CD4-positive, alpha-beta T cell treated with Interleukin-6 for 4 hours (primary cell): ENCODE measurements around the gene MOB2.
A peak's percentile ranks its signal among the peaks of the same experiment; 100 is the strongest.

ENCODE experiments used
- DNase-seq: peaks from one replicate; pipeline ENCODE4 v3.0.0-alpha.2; 2020; ENCODE audit warnings: mixed read lengths

The MOB2 gene

GRCh38 chr11:1484695-1485503 lies 1.7 kb downstream of the MOB2 start:
- DNase-seq, result no peak

GRCh38 chr11:1484061-1484671 lies 2.4 kb downstream of the MOB2 start:
- DNase-seq, result no peak

- peak; percentile 0 for DNase-seq
These were observed 3.1 kb downstream of the MOB2 start for GRCh38 chr11:1483445-1483961.

GRCh38 chr11:1482581-1483444 lies 3.8 kb downstream of the MOB2 start:
- peak; percentile 2 for DNase-seq

- DNase-seq, result no peak
These were observed 4.6 kb downstream of the MOB2 start for GRCh38 chr11:1481861-1482441.

GRCh38 chr11:1481483-1481825 lies 5.1 kb downstream of the MOB2 start:
- no peak for DNase-seq

GRCh38 chr11:1480555-1481482 lies 5.8 kb downstream of the MOB2 start:
- no peak for DNase-seq

- DNase-seq, result no peak
These were observed 6.4 kb downstream of the MOB2 start for GRCh38 chr11:1480191-1480554.

GRCh38 chr11:1479678-1480118 lies 6.9 kb downstream of the MOB2 start:
- no peak for DNase-seq

GRCh38 chr11:1479006-1479677 lies 7.4 kb downstream of the MOB2 start:
- no peak for DNase-seq

GRCh38 chr11:1478544-1478943 lies 8.0 kb downstream of the MOB2 start:
- DNase-seq, result no peak

GRCh38 chr11:1478011-1478410 lies 8.6 kb downstream of the MOB2 start:
- DNase-seq, result peak; percentile 0

GRCh38 chr11:1476940-1477736 lies 9.4 kb downstream of the MOB2 start:
- DNase-seq, result peak; percentile 0

- DNase-seq, result no peak
These were observed 10.7 kb downstream of the MOB2 start for GRCh38 chr11:1475841-1476240.

- peak; percentile 0 for DNase-seq
These were observed 12.8 kb downstream of the MOB2 start for GRCh38 chr11:1473786-1474185.

- peak; percentile 0 for DNase-seq
These were observed 13.5 kb downstream of the MOB2 start for GRCh38 chr11:1473011-1473628.

- peak; percentile 0 for DNase-seq
These were observed 14.2 kb downstream of the MOB2 start for GRCh38 chr11:1472180-1473005.

- DNase-seq, result no peak
These were observed 14.8 kb downstream of the MOB2 start for GRCh38 chr11:1471736-1472135.
